Progenitor cell of endocrine pancreas (in vitro differentiated cells): ENCODE results near the gene HS2ST1. TPM values are rescaled to one million over a fixed set of nuclear protein-coding genes. Genes with fewer than 3 reads are reported as not detected.

Experiments used
- DNase-seq: peaks from one replicate; pipeline ENCODE4 v3.0.0; 2021; ENCODE audit warnings: low spot score; ENCODE audit not compliant: unreplicated experiment
- H3K27ac Mint-ChIP-seq: 2 replicates; pipeline ENCODE4 v1.8.0; 2021; ENCODE audit warnings: mild to moderate bottlenecking, moderate library complexity, mixed read lengths
- H3K27me3 Mint-ChIP-seq: 2 replicates; pipeline ENCODE4 v1.8.0; 2021; ENCODE audit warnings: mixed read lengths
- H3K36me3 Mint-ChIP-seq: 2 replicates; pipeline ENCODE4 v1.8.0; 2022; ENCODE audit warnings: mixed read lengths; ENCODE audit not compliant: insufficient read depth
- H3K4me1 Mint-ChIP-seq: 2 replicates; pipeline ENCODE4 v1.8.0; 2021; ENCODE audit warnings: low read depth, mixed read lengths
- H3K4me3 Mint-ChIP-seq: 2 replicates; pipeline ENCODE4 v1.8.0; 2021; ENCODE audit warnings: low read depth, mild to moderate bottlenecking, moderate library complexity, mixed read lengths
- H3K9me3 Mint-ChIP-seq: 2 replicates; pipeline ENCODE4 v1.8.0; 2021; ENCODE audit warnings: low read depth, mixed read lengths
- total RNA-seq: library from RNA; stranded (reverse); gene quantifications from 2 replicates; pipeline ENCODE4 v1.2.1, GENCODE V29; 2021
- TF ChIP-seq, protein P1 (sequence below): fragments of 200-600 bp; sonication (generic); IDR thresholded peaks from one replicate; pipeline ENCODE4 v1.5.0; 2021; ENCODE audit warnings: antibody characterized with exemption, mild to moderate bottlenecking; ENCODE audit not compliant: unreplicated experiment

HS2ST1 gene
- total RNA-seq, 1 donor from 2014 or later = 41.4 TPM

DNA sequence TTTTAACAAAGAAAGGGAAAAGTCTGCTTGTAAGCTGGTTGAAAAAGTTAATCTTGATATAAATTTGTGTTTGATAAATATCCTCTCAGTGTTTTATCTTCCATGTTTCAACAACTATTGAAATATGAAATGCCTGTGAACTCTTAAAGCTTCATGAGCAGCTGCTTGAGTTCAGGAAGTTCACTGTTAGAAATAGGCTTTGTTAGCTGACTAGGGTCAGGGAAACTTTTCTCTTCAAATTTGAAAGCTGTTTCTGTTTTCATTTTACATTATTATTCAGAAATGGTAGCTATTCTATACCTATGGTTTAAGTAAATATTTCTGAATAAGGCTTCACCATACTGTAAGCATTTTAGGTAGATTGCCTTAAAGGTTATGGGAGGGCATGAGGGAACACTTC, 191.7 kb downstream of the HS2ST1 start:
- TF ChIP-seq, protein P1, sequence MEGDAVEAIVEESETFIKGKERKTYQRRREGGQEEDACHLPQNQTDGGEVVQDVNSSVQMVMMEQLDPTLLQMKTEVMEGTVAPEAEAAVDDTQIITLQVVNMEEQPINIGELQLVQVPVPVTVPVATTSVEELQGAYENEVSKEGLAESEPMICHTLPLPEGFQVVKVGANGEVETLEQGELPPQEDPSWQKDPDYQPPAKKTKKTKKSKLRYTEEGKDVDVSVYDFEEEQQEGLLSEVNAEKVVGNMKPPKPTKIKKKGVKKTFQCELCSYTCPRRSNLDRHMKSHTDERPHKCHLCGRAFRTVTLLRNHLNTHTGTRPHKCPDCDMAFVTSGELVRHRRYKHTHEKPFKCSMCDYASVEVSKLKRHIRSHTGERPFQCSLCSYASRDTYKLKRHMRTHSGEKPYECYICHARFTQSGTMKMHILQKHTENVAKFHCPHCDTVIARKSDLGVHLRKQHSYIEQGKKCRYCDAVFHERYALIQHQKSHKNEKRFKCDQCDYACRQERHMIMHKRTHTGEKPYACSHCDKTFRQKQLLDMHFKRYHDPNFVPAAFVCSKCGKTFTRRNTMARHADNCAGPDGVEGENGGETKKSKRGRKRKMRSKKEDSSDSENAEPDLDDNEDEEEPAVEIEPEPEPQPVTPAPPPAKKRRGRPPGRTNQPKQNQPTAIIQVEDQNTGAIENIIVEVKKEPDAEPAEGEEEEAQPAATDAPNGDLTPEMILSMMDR = no peak
- Mint-ChIP-seq H3K36me3 (peaks cover 4% of the 10 kb centered on the region), H3K27ac (no peak overlapping the region), H3K9me3 (peaks cover 4% of the 10 kb centered on the region), H3K4me3 (no peak overlapping the region), H3K27me3 (no peaks in the 10 kb centered on the region), H3K4me1 (peaks cover 22% of the 10 kb centered on the region)
- no peak for DNase-seq

DNA sequence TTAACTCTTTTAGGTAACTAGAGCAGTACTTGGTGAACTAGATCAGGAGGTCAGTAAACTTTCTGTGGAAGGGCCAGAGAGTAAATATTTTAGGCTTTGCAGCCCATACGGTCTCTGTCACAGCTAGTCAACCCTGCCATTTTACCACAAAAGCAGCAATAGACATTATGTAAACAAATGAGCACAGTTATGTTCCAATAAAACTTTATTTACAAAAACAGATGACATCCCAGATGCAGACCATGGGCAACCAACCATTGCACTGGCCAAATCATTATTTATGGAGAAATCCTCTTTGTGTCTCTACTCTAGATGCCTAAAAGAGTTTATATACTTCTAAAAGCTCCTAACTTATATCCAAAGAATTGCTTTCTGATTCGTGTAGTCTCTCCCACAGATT, 192.4 kb downstream of the HS2ST1 start:
- Mint-ChIP-seq H3K4me1 (peaks cover 24% of the 10 kb centered on the region), H3K9me3 (no peaks in the 10 kb centered on the region), H3K4me3 (no peak overlapping the region), H3K27me3 (no peaks in the 10 kb centered on the region), H3K36me3 (no peaks in the 10 kb centered on the region), H3K27ac (no peak overlapping the region)
- DNase-seq = no peak
- TF ChIP-seq, protein P1 = no peak

DNA sequence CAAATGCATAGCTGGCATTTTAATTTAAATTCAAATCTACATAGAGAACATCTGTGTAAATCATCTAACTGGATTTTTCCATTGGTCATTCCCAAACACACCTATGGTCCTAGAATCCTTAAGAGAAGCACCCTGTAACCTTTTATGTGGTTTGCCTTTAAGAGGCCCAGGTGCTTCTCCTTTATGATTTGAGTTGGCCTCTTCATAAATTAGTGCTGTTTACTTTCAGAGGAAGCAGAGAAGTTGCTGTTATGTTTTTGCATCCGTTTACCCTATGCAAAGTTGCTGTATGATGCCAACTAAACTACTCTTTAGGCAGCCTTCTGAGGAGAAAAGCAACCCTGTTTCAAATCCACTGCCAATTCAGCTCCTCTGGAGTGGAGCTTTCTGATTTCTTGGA, 193.8 kb downstream of the HS2ST1 start:
- no peak for DNase-seq
- Mint-ChIP-seq H3K27ac (no peak overlapping the region), H3K27me3 (no peaks in the 10 kb centered on the region), H3K4me3 (no peak overlapping the region), H3K4me1 (peaks cover 21% of the 10 kb centered on the region), H3K9me3 (no peaks in the 10 kb centered on the region), H3K36me3 (no peaks in the 10 kb centered on the region)
- TF ChIP-seq, protein P1 = no peak

DNA sequence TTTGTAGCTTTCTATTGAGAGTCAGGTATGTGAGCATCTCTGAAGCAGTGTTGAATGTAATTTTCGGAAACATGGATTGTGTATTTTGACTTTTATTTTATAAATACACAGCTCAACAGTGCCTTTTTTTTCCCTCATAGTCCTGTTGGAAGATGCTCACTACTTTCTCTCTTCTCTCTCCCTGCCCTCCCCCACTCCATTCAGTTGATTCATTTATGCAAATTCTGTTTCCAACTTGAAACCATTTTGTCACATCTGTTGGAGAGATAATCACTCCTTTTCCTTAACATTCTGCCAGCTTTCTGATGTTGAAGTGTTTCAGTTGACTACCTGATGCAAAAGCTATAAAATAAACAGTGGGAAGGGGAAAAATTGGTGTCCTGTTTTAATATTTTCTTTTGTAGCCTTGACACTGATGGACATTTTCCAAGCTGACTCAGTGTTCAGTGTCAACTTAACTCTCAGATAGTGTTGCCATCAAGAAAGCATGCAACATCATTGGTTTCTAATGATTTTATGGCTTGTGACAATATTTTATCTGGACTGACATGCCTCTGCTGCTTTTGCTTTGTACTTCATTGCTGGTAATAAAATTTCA, 194.5 kb downstream of the HS2ST1 start:
- TF ChIP-seq, protein P1 = no peak
- no peak overlapping the region for H3K27ac Mint-ChIP-seq
- no peak overlapping the region for H3K4me3 Mint-ChIP-seq
- no peaks in the 10 kb centered on the region for H3K36me3 Mint-ChIP-seq
- no peak for DNase-seq
- H3K9me3 Mint-ChIP-seq = no peaks in the 10 kb centered on the region
- H3K27me3 Mint-ChIP-seq = no peaks in the 10 kb centered on the region
- H3K4me1 Mint-ChIP-seq = peaks cover 14% of the 10 kb centered on the region

DNA sequence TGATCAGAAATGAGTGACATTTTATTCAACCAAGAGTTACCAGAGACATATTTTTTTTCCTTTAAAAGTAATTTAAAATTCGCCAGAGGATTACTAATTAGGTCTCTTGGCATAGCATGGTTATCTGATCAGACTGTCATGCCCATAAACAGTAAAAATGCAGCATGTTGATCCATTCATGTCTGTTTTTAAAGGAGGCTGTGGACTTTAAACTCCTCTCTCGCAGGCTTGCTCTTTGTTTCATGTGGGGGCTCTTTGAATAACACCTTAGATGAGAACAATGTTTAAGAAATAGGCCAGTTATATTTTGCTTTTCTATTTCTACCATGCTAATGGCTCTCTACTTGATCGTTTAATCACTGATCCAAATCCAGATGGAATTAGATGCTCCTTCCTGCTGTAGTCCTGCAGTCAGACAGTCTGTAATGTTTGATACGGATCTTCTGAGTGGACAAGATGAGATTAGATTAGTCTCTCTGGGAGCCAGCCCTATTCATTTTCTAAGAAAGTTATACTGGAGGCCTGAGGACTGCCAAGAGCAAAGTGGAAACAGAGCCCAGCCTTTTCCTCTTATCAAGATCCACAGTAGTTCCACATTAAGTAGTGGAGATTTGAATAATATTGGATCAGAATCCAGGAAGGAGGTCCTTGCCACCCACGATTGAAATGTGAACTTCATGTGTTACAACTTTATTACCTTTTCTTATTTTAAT, 197.4 kb downstream of the HS2ST1 start:
- no peaks in the 10 kb centered on the region for H3K9me3 Mint-ChIP-seq
- peaks cover 10% of the 10 kb centered on the region for H3K4me1 Mint-ChIP-seq
- no peak overlapping the region for H3K4me3 Mint-ChIP-seq
- TF ChIP-seq, protein P1 = no peak
- no peaks in the 10 kb centered on the region for H3K36me3 Mint-ChIP-seq
- H3K27ac Mint-ChIP-seq = no peak overlapping the region
- H3K27me3 Mint-ChIP-seq = no peaks in the 10 kb centered on the region
- no peak for DNase-seq
